Ammon's horn (tissue), 1 donor: ENCODE data around the gene PNMA6F.

ENCODE experiments used
- DNase-seq: peaks from one replicate; pipeline ENCODE4 v3.0.0-alpha.2; 2016; ENCODE audit warnings: low spot score

Gene PNMA6F

DNA sequence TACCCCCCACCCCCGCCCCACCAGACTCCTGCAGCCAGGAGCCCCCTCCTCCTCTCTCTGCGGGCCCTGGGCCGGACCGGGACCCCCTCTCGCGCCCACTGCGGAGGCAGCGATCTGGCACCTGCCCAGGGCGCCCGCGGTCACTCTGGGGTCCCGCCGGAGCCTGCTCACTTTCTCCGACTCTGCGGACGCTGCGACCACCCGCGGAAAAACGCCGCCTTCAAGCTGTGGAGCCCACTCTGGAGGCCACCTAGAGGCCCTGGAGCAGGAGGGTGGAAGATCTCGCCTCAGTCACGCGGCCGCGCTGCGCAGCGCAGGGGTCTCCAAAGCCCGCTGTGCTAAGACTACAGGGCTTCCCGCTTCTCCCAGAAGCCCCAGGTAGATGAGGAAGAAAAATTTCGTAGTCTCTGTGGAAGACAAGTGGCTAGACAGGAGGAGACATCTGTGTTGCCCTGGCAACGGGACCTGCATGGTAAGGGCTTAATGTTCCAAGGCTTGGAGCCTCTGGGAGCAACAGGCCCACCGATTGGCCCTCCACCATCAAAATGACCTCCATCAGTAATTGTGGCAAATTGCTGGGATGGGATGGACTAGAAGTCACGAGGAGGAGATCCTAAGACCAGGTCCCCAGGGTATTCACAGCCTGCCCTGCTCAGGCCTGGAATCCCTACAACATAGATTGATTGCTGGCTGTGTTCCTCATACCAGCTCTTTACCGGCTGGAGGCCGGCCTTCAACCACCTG is at the start of gene PNMA6F:
TSS of gene PNMA6F (minus strand) at position 387 of the 744 bp plus-strand sequence. CDS start 1,093 bp downstream, outside the sequence.
- no peak for DNase-seq

DNA sequence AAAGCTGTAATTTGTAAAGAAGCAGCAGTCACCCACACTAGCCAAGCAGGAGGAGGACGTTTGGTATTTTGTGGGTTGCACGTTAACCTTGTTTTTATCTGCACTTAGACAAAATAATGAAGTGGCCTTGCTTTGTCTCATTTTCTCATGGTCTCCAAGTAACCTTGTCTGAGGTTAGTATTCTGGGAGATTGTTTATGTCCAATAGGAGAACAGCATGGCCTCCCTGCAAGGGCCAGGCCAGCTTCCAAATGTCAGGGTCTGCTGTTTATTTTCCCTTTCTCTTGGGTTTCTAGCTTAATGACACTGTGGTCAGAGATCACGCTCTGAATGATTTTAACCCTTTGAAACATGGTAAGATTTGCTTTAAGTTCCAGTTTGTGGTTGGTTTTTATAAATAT is 49.7 kb upstream of the PNMA6F start:
- DNase-seq: no peak

DNA sequence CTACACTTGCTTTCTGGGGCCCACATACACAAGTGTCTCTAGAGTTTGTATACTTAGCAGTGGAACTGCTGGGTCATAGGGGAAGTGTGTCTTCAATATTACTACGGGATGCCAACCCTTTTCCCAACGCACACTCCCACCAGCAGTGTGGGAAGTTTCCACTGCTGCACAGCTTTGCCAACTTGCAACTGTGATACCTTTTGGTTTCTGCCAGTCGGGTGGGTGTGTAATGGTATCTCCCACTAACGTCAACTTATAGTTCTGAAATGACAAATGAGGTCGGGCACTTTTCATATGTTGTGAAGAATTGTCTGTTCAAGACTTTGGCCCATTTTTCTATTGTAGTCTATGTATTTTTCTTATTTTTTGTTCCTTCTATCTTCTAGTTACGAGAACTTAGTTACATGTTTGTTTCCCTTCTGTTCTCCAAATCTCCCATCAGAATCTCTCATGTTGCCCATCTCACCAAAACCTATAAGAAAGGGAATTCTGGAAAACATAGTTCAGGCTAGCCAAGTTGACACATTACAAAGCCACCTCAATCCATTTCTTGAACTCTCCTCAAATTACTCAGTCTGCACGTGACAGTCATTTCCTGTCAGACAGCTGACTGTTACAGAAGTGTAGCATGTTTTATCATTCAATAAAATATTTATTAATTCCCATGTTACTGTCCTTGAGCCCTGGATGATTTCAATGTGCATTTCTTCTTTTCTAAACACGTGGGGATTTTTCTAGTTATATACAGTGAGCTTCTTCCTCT is 48.9 kb upstream of the PNMA6F start:
- no peak for DNase-seq

DNA sequence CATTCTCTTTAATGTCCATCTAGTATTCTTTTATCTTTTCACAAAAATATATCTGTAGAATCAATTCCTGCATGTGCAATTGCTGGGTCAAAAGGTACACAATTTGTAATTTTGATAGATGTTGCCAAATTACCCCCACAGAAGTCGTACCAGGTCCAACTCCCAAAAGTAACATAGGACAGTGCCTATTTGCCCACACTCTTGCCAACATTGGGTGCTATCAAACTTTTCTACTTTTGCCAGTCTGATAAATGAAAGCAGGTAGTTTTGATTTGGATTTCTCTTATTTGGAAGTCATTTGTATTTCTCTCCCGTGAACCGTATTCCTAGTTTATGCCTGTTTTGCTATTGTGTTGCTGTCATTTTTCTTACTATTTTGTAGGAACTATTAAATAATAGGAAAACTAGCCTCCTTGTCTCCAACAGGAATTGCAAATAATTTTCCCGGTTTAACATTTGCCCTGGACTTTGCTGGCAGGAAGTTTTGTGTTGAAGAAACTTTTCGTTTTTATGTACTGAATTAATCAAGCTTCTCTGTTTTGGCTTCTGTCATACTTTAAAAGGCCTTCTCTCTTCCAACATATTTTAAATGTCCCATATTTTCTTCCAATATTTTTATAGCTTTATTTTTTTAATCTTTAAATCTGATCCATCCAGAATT is 45.4 kb upstream of the PNMA6F start:
- DNase-seq: no peak

DNA sequence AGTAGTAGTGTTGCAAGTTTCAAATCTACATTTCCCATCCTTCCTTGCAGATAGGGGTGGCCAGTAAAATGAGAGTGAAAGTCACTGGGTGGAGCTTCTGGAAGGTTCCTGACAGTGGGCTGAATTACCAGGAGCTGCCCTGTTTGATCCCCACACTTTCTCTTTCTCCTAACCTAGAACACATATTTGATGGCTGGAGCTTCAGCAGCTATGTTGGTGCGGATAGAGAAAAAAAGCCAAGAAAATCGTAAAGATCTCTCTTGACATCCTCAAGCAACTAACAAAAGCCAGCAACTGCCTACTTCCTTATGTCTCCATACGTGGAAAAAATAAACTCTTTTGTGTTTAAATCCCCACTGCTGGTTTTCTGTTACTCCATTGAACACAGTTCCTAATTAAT is 44.6 kb upstream of the PNMA6F start:
- DNase-seq: no peak

DNA sequence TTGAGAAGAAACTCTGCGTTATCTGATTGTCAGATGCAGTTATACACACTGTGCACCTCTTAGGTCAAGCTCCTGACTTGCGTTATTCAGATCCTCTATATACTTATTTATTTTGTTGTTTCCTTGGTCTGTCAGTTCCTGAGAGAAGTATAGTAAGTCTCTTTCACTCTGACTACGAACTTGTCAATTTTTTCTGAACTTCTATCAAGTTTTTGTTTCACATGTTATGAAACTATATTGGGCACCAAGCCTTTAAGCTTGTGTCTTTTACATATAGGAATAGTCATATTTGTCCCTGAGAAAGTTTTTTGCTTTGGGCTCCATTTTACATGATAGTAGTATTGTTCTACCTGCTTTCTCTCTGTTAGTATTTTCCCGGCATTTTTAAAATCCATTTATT is 44.1 kb upstream of the PNMA6F start:
- DNase-seq: no peak

DNA sequence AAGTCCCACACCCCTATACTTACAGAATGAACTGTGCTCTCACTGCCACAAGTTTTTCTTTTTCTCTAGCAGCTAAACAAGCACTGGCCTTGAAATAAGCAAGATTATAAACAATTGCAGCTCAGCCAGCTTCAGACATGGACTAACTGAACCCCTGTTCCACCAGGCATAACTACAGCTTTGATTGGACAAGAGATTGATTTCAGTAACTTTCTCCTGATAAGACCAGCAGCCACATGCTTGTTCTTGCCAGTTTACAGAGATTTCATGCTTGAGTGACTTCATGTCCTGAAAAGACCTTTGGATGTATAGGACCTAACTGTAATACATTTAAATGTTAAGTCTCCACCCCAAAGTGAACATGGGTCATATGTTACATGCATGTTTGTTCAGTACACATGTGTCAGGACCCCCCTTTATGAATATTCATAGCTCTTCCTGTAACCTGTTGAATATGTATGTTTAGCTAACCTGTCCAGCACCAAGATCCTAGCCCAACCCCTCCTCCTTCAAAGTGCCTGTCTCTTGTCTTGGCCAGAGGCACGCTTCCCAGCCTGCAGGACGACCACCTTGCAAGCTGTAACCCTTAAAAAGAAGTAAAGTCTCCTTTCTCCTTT is 40.3 kb upstream of the PNMA6F start:
- no peak for DNase-seq

DNA sequence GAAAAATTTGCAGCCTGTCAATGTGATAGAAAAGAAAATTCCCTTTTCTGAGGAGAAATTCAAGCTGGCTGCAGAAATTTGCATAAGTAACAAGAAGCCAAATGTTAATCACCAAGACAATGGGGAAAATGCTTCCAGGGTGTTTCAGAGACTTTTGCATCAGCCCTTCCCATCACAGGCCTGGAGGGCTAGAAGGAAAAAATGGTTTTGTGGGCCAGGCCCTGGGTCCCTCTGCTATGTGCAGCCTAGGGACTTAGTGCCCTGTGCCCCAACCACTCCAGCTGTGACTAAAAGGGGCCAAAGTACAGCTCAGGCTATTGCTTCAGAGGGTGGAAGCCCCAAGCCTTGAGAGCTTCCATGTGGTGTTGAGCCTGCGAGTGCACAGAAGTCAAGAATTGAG is 36.3 kb upstream of the PNMA6F start:
- no peak for DNase-seq

DNA sequence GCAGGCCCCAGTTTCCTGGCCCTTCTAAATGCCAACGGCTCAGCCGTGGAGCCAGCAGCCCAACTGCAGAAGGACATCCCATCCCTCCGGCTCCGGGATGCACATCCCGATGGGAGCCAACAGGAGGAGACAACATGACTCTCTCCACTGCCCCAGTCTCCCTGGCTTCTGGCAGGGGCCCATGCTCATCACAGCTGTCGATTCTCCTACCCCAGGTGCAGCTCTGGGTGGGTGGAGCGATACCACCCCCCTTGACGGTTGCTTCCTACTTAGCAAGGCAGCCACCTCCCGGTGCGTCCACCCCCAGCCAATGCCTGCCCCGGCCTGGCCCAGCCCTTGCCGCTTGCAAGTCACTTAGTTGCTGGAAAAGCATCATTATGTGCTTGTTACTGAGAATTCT is 31.8 kb upstream of the PNMA6F start:
- DNase-seq: no peak

DNA sequence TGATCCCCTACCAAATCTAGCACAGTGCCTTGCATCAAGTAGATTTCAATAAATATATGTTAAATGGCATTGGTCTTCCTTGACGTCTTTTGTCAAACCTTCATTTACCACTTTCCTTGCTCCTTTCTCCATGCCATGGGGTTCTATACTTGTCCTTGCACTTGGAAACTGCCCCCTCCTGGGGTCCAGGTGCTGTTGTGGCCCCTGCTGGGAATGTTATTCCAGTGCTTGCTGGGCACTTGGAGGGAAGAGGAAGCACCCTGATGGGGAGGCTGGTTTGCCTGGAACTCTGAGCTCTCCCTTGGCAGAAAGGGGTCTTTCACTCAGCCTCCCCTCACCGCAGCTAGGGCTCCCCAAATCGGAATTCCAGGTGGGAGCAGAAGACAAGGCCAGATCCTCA is 31.3 kb upstream of the PNMA6F start:
- DNase-seq: no peak

DNA sequence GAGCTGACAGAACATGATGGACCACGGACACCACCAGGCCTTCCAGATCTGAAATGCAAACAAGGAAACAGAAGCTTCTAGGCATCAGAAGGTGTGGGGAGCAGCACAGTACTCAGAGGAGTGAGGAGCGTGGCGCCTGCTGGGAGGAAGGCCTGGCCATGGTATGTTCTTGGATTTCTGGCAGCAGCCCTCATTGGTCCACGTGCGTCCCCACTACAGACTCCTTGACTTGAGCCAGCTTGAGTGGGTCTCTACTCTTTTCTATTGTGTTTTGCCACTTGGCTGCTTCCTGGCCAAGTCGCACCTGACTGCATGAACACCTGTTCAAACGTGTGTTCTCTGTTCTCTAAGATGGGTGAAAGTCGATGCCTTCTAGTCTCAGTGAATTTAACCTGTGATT is 30.4 kb upstream of the PNMA6F start:
- DNase-seq: no peak

DNA sequence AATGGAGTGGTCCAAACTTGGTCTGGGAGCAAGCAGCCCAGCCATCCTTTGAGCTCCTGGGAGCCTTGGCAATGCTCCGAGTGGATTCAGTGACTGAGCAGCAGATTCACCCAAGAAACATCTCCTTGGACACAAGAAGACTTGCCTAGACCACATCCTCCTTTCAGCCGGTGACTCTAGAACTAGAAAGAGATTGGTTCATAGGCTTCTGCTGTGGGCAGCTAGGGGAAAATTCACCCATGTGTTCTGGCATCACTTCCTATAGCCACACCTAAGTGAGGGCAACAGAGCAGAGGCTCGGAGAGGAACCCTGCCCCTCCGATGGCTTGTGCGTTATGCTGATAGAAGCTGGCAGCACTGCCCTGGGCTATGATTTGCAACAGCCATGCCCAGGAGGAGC is 28.4 kb upstream of the PNMA6F start:
- no peak for DNase-seq

DNA sequence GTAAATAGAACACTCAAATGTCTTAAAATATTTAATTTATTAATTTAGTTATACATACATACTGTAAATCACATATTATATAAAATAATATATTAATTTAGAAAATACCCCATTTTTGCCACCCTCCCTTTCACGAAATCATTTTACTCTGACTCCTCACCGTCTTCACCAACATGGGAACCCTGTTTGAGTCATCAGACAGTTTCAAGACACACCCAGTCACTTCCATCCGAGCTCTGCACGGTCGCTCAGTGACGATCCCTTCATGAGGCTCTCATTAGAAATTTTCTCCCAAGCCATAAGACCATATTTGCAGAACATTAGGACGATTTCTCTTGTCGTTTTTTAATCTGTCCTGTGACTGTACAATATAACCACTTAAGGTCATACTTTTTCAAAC is 26.9 kb upstream of the PNMA6F start:
- DNase-seq: no peak

DNA sequence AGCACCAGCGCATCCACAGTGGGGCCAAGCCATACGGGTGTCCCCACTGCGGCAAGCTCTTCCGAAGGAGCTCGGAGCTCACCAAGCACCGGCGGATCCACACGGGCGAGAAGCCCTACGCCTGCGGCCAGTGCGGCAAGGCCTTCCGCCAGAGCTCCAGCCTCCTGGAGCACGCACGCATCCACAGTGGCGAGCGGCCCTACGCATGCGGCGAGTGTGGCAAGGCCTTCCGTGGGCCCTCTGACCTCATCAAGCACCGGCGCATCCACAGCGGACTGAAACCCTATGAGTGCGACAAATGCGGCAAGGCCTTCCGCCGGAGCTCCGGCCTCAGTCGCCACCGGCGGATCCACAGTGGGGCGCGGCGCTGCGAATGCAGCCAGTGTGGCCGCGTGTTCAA is 26.0 kb upstream of the PNMA6F start:
- no peak for DNase-seq

DNA sequence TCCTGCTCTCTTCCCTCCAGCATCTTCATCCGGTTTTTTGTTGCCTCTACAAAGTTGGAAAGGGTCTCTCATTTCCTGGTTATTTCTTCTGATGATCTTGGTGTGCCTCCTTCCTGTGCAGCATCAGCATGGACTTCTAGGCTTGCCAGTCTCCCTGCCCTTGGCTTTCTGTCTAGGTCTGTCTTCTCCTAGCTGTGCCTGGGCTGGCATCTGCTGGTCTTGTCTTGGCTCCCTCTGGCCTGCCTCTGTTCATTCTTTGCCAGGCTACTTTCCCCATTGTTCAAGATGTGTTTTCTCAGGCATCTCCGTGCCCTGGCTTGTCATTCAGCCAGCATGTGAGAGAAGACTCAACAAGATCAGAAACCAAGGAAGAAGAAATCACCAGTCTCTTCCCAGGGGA is 22.1 kb upstream of the PNMA6F start:
- DNase-seq: no peak

DNA sequence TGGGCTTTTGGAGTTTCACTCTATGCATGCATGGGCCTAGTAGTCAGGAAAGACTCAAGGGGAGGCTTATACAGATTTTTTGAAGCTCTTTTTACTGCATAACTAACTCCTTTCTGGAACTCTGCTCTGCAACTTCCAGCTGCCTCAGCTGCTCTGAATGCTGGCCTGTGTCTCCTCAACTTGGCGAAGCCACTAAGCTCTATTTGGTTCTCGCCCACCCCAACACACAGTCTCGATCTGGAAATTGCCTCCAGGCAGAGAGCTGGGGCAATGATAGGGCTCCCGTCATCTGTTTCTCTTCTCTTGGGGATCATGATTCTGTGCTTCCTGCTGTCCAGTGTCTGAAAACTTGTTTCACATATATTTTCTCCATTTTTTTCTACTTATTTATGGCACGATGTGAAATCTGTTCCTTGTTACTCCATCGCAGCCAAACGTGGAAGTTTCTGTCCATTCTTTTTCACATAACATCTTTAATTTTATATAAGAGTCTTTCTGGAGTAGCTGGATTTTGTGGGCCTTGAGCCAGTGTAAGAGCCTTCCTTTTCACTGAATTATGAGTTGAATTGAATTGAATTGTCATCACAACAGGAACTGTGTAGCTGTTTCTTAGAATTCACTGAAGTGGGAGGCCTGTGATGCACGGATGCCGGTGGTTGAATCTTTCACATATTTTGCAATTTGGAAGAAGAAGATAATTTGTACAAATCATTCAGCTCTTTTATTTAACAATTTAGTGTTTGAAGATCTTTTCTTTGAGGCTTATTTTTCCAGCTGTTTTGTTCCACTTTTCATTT is 21.4 kb upstream of the PNMA6F start:
- DNase-seq: peak; percentile 30

DNA sequence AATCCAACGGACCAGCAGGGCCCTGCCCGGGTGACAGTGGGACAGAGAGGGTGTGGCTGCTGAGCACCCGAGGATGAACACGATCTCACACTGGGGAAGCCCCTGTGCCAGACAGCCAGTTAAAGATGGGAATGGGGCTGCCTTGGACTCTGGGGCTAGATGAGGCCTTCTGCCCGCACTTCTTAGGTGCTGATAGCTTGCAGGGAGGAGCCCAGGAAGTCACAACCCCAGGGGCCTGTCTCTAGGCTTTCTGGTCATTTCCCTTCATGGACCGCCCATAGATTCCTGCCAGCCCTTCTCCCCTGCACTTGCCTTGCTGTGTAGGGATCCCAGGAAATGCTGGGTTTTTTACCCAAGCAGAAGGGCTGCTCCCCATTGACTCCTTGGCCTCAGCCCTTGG is 18.5 kb upstream of the PNMA6F start:
- no peak for DNase-seq

DNA sequence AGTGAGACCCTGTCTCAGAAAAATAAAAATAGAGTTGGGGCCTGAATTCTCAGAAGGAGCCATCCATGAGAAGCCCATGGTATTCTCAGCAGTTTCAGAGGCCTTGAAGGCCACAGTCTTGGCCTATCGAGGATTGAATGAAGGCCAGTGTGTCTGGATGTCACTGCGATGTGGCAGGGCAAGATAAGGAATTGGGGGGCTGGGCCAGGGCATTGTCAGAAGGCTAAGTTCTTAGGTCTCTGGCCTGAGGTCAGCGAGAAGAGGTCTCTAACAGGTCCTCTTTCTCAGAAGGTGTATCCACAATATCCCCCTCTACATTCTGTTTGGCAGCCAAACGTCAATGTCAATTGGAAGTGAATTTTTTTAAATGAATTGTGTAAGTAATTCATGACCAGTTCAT is 18.1 kb upstream of the PNMA6F start:
- no peak for DNase-seq

DNA sequence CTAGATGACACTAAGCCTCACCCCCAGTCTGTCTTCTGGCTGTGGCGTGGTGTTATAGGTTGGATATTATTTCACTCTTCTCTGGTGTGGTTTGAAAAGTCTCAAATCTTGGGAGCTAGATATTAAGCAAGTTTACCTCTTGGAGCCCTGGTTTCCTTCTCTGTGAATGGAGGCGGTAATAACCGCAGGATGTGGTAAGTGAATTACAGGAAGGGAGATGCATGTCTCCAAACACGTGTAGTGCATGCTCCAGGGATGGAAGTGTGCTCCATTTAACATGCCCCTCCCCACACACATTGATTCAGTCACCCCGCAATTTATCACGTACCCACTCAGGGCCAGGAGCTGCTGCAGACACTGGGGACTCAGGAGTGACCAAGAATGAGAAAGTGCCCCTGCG is 17.3 kb upstream of the PNMA6F start:
- no peak for DNase-seq

DNA sequence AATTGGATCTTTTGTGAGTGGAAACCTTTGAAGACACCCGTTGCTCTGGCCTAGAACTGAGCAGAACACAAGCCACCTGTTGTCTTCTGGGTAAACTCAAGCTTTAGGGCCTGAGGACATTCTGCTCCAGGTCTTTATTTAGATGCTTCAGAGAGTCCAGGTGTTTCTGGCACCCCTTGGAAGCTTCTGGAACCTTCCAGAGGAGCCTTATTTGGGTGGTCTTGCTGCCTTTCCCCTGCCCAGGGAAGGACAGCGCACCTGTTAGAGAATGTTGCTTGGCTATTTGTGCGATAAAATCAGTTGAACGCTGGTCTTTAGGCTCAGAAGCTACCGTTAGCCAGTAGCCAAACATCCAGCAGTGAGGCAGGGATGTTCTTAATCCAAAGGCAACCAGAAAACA is 15.4 kb upstream of the PNMA6F start:
- DNase-seq: no peak

DNA sequence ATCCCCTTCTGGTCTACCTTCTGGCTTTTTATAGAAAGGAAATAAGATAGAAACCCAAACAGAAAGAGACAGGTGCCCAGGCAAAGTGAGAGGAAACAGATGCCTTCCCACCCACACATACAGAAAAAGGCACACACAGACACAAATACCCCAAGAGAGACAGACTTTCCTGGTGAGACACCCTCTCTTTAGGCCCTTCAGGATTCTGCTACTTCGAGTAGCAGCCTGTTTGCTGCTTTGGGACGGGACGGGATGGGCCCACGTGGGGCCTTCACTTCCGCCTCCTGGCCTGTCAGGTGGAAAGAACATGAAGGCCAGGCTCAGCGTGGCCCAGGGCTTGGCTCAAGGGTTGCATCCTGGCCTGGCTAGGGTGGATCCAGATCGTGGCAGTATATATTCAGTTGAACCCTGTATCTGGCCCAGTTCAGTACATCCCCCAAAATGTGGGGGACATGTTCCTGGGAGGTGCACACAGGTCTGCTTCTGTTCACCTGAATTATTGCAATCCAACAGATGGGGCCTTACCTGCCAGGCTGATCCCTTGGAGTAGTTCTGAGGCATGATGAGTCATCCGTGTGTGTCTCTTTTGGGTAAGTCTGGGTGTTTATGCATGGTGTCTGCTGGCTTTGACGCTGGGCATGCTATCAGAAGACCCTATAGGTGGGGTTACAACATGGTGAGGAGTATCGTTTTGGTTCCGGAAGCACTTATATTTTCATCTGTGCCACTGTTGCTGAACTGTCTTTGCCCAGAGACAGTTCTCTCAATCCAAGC is 14.7 kb upstream of the PNMA6F start:
- DNase-seq: no peak
